Embryonic facial prominence (tissue), 1 donor: ENCODE measurements around the gene NUAK1.

Experiments used
- DNase-seq: peaks from one replicate; pipeline ENCODE4 v3.0.0-alpha.2; 2016; ENCODE audit errors: extremely low spot score

NUAK1 gene

DNA sequence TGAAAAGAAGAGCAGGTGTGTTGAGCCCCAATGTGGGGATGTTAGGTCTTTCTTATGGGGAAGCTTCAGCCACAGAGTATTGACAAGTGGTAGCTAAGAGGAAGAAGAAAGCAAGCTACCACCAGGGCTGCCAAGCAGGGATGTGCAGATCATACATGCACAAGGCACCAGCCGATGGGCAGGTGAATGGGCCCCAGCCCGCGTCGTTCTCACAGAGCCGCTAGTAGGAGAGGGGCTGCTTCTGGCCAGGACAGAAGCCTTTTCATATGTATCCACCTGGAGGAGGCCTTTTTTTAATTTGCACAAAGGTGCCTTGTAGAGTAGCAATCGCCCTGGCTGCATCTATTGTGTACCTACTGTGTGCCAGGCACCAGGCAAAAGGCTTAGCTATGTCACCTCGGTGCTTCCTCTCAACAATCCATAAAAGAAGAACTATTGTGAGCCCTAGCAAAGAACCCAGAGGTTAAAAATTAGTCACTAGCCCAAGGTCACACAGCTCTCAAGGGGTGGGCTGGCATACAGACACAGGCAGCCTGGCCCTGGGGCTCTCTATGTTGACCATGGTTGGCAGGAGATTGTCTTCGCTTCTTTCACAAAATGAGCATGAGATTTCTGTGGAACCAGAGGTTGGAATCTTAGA, 8.2 kb downstream of the NUAK1 start:
- DNase-seq, result no peak

- DNase-seq, result no peak
Measured at GRCh38 chr12:106128585-106129328, 10.0 kb downstream of the NUAK1 start.

- DNase-seq, result no peak
Measured at GRCh38 chr12:106127338-106128126, 11.2 kb downstream of the NUAK1 start.

- no peak for DNase-seq
Measured at GRCh38 chr12:106126441-106127337, 12.1 kb downstream of the NUAK1 start.

- DNase-seq, result no peak
Measured at GRCh38 chr12:106125351-106126095, 13.2 kb downstream of the NUAK1 start.

GRCh38 chr12:106123551-106124081, 15.1 kb downstream of the NUAK1 start:
- no peak for DNase-seq

- no peak for DNase-seq
Measured at GRCh38 chr12:106123110-106123509, 15.6 kb downstream of the NUAK1 start.

DNA sequence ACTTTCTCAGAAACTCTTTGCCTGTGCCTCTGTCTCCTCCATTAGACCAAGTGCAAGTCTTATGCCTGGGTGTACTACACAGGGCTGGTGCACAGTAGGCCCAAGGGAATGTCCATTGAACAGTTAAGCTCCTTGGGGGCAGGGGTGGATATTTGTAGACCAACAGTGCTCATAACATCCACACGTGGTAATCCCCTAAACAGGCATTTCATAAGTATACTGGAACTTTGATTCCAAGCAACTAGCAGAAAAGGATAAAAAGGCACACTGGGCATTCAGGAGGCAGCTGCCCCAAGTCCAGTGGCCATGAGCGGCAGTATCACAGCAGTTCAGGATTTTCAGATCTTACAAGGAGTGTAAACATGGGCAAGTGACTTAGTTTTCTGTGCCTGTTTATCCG, 16.8 kb downstream of the NUAK1 start:
- DNase-seq, result no peak

DNA sequence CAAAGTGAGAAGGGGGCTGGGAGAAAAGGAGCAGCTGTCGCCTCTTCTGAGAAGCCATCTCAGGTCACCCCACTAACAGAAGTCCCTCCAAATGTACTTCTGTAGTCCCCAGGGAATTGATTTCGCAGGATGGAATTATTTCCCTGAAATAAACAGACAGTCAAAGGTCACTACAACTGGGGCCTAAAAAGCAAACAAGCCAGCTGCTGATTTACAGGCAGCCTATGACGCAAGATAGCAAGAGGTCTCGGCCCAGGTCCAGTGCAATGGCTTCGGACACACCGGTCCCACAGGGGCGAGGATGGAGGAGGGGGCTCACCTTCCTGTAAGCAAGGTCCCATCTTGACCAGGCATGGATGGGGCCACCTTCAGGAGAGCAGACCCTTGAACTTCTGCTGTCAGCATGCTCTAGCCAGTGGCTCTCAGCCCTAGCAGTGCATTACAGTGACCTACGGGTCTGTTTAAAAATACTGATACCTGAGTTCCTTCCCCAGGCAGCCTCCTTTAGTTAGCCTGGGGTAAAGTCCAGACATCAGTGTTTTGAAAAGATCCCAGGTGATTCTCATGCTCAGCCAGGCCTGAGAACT, 18.1 kb downstream of the NUAK1 start:
- no peak for DNase-seq

DNA sequence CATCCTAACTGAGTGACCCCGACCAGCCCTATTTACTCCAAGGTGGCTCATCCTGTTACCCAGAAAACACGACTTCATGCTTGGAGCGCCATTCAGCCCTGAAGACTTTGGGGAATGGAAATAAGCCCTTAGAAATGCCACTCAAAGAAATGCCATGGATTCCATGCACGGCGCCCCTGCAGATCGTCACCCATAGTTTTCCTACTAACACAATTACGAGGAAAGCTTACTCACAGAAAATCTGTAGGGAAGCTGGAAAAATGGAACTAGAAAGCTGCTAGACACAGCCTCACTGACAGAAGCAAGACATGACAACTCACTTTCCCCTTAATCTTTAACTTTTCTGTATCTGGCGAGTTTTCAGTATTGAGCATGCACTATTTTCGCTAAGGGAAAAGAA, 19.5 kb downstream of the NUAK1 start:
- DNase-seq, result no peak

GRCh38 chr12:106118381-106119130, 20.2 kb downstream of the NUAK1 start:
- no peak for DNase-seq

GRCh38 chr12:106115440-106115839, 23.3 kb downstream of the NUAK1 start:
- no peak for DNase-seq

GRCh38 chr12:106114447-106115068, 24.2 kb downstream of the NUAK1 start:
- DNase-seq, result no peak

DNA sequence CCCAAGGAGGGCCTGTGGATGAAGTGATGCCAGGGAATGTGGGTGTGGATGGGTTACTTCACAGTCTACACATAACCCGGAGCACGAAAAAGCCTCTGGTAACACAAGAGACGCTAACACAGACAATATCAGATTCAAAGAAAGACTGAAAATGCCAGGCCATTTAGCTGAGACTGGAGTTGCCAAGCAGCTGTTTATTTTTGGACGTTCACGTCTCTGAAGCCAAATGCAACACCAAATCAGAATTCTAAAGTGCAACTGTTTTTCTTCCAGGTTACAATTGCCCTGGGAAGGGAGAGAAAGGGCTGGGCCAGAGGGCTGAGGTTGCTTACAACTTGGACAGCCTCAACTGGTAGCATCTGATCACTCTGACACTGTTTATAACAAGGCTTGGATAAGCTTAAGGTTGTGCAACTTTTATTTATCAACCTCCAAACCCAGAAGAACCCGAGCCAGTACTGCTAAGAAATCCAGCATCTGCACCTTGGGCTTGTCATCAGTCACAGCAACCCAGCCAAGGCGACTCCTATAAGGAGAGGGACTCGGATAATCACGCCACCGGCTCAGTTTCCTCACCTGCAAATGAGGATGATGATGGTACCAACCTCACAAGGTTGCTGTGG, 24.8 kb downstream of the NUAK1 start:
- no peak for DNase-seq

GRCh38 chr12:106113446-106113823, 25.3 kb downstream of the NUAK1 start:
- DNase-seq, result no peak

- DNase-seq, result no peak
Measured at GRCh38 chr12:106113042-106113441, 25.7 kb downstream of the NUAK1 start.

GRCh38 chr12:106112145-106112821, 26.5 kb downstream of the NUAK1 start:
- no peak for DNase-seq
